Measurements from ENCODE around the gene PRSS48.

PRSS48 gene

GRCh38 chr4:151236036-151236435 lies 40.9 kb upstream of the PRSS48 start:
- no peak for DNase-seq (ENCODE audit: extremely low spot score)
- ChIA-PET CTCF (interaction anchor here (1.4 to 1.8 kb wide), 3 partner anchors 10 to 40 kb away, joined by 3 to 6 read pairs (median 4); no protein-coding TSS in a partner anchor), POLR2A (no interaction called here)
- TF ChIP-seq CTCF (IDR thresholded peaks at IDR 0.05; ENCODE audit: control extremely low read depth, extremely low read depth, low read depth, missing control alignments), result no peak

- no peak for DNase-seq (ENCODE audit: extremely low spot score)
- CTCF ChIA-PET, result no interaction called here
- POLR2A ChIA-PET, result no interaction called here
- TF ChIP-seq CTCF (IDR thresholded peaks at IDR 0.05; ENCODE audit: control extremely low read depth, extremely low read depth, low read depth, missing control alignments), result no peak
Measured at GRCh38 chr4:151238477-151238876, 38.5 kb upstream of the PRSS48 start.

DNA sequence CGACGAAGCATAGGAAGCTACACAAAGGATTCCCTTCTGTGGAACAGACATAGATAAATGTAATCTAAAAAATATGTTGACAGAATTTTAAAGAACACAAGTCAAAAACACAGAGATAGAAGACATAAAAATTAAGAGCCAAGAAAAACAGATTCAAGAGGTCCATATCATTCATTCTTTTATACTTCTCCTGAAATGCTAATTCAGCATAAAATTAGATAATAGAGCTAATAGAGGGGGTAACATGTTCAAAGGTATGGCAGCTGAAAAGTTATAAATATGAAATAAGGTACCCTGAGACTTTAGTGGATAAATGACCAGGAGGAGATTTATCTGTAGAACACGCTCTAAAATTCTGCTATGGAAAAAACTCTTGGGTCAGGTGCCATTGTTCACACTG lies 37.4 kb upstream of the PRSS48 start:
- POLR2A ChIA-PET, result no interaction called here
- CTCF ChIA-PET, result no interaction called here
- TF ChIP-seq CTCF (IDR thresholded peaks at IDR 0.05; ENCODE audit: control extremely low read depth, extremely low read depth, low read depth, missing control alignments), result no peak
- DNase-seq (ENCODE audit: extremely low spot score), result no peak

GRCh38 chr4:151242305-151242704 lies 34.7 kb upstream of the PRSS48 start:
- POLR2A ChIA-PET, result no interaction called here
- no peak for TF ChIP-seq CTCF (IDR thresholded peaks at IDR 0.05; ENCODE audit: control extremely low read depth, extremely low read depth, low read depth, missing control alignments)
- CTCF ChIA-PET, result interaction anchor here (0.8 kb wide), 1 partner anchor 34 kb away, joined by 3 read pairs; the partner anchor contains the start of gene PRSS48
- DNase-seq (ENCODE audit: extremely low spot score), result no peak

DNA sequence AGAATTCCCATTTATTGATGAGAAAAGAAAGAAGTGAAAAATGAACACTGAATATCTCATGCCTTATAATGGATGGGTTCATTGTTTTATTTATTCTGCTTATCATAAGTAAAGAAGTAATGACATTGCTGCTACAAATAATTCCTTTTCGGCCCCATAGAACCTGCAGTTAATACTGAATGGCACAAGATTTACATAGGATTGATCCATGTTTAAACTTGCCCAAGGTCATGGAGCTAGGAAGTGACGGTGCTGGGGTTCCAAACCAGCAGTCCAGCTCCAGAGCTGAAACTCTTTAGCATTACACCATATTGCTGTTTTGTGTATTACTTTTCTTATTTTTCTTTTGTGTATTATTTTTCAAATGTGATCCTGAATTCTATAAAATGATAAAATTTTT lies 30.2 kb upstream of the PRSS48 start:
- no peak for TF ChIP-seq CTCF (IDR thresholded peaks at IDR 0.05; ENCODE audit: control extremely low read depth, extremely low read depth, low read depth, missing control alignments)
- ChIA-PET CTCF (interaction anchor here (0.8 to 1.7 kb wide), 3 partner anchors 10 to 20 kb away, joined by 3 to 6 read pairs (median 3); no protein-coding TSS in a partner anchor), POLR2A (no interaction called here)
- no peak for DNase-seq (ENCODE audit: extremely low spot score)

DNA sequence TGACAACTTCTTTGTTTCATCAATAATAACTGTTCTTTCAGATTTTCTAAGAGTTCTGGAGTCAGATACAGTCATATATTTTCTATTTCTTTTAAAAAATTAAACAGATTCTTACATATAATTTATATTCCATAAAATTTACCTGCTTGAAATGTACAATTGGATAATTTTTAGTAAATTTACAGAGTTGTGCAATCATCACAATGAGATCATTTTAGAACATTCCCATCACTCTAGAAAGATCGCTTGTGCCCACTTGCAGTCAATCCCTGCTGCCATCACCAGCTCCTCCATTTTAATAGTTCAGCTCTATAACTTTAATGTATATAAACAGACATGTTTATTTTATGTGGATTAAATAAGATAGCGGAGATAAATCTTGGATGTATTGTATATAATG lies 29.6 kb upstream of the PRSS48 start:
- TF ChIP-seq CTCF (IDR thresholded peaks at IDR 0.05; ENCODE audit: control extremely low read depth, extremely low read depth, low read depth, missing control alignments), result no peak
- no peak for DNase-seq (ENCODE audit: extremely low spot score)
- ChIA-PET POLR2A (no interaction called here), CTCF (no interaction called here)

- POLR2A ChIA-PET, result no interaction called here
- DNase-seq (ENCODE audit: extremely low spot score), result no peak
- CTCF ChIA-PET, result no interaction called here
- TF ChIP-seq CTCF (IDR thresholded peaks at IDR 0.05; ENCODE audit: control extremely low read depth, extremely low read depth, low read depth, missing control alignments), result no peak
Measured at GRCh38 chr4:151248519-151248918, 28.4 kb upstream of the PRSS48 start.

All from GM10248 (cell line).